Liver (tissue), 3 donors: ENCODE results near the gene TIMM23B.
"Not testable (repeated sequence)": the region's sequence is repeated elsewhere in the genome, so short reads cannot be mapped to it uniquely, and the experiment has no call there.

Experiments used
- CTCF ChIP-seq: fragments of 150-350 bp; IDR thresholded peaks from 2 replicates; pipeline ENCODE4 v1.5.1; 2017; ENCODE audit warnings: improper control_type of control experiment, low read depth, low read length; ENCODE audit not compliant: missing input control
- GABPA ChIP-seq, 2 donors: IDR thresholded peaks in 1 of 2; conservative IDR thresholded peaks in 1 of 2; 2 replicates each; pipeline ENCODE4 v1.6.1; 2016; ENCODE audit warnings: antibody characterized with exemption in 2 of 2, mild to moderate bottlenecking in 1 of 2, moderate library complexity in 1 of 2
- JUND ChIP-seq, 2 donors: IDR thresholded peaks; 2 replicates each; pipeline ENCODE4 v1.6.1; 2016; ENCODE audit warnings: antibody characterized with exemption in 2 of 2
- MAX ChIP-seq: IDR thresholded peaks from 2 replicates; pipeline ENCODE4 v1.6.1; 2016; ENCODE audit warnings: antibody characterized with exemption
- RAD21 ChIP-seq, 2 donors: IDR thresholded peaks; 2 replicates each; pipeline ENCODE4 v1.6.1; 2016; ENCODE audit warnings: antibody characterized with exemption in 2 of 2, mild to moderate bottlenecking in 2 of 2
- REST ChIP-seq: IDR thresholded peaks from 2 replicates; pipeline ENCODE4 v1.6.1; 2016; ENCODE audit warnings: antibody characterized with exemption, mild to moderate bottlenecking
- ZBTB33 ChIP-seq: IDR thresholded peaks from 2 replicates; pipeline ENCODE4 v1.6.1; 2016; ENCODE audit warnings: antibody characterized with exemption
- donor health status: healthy.
- donor health status: healthy.

- TF ChIP-seq REST; MAX; CTCF; RAD21 (IDR thresholded peaks at IDR 0.05); GABPA (IDR thresholded peaks at IDR 0.05 in 1 of 2, conservative IDR thresholded peaks at IDR 0.05 in 1 of 2); JUND (IDR thresholded peaks at IDR 0.05); ZBTB33: not testable (repeated sequence)
Observed at GRCh38 chr10:49923572-49923971, 18.3 kb upstream of the TIMM23B start.
